Activated CD4-positive, alpha-beta T cell treated with anti-CD3 and anti-CD28 coated beads, Interleukin-2, amount 50 U/mL, for 1 hour (primary cell): ENCODE measurements around the gene PGAM1.
A peak's percentile ranks its signal among the peaks of the same experiment; 100 is the strongest.
"Not testable (repeated sequence)": the region's sequence is repeated elsewhere in the genome, so short reads cannot be mapped to it uniquely, and the experiment has no call there.

Experiments
- DNase-seq: peaks from one replicate; pipeline ENCODE4 v3.0.0-alpha.2; 2020

PGAM1 gene

GRCh38 chr10:97425964-97426775 lies at the start of gene PGAM1:
Gene PGAM1, plus strand, starts transcription at chr10:97426191. Its CDS starts 117 bp downstream, at chr10:97426308.
- DNase-seq: peak; percentile 93

DNA sequence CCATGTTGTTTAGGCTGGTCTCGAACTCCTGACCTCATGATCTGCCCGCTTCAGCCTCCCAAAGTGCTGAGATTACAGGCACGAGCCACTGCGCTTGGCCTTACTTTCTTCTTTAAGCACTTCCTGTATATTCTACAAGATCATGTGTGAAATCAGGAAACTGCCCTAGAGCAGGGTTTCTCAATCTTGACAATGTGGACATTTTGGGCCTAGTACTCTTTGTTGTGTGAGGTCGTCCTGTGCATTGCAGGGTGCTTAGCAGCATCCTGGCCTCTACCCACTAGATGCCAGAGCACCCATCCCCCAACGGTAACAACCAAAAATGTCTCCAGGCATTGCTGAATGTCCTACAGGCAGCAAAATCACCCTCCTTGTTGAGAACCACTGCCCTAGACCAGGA lies 49.6 kb upstream of the PGAM1 start:
- no peak for DNase-seq

GRCh38 chr10:97378933-97379921 lies 46.8 kb upstream of the PGAM1 start:
- no peak for DNase-seq

- no peak for DNase-seq
Observed at GRCh38 chr10:97380516-97380915, 45.5 kb upstream of the PGAM1 start.

GRCh38 chr10:97381626-97382025 lies 44.4 kb upstream of the PGAM1 start:
- no peak for DNase-seq

DNA sequence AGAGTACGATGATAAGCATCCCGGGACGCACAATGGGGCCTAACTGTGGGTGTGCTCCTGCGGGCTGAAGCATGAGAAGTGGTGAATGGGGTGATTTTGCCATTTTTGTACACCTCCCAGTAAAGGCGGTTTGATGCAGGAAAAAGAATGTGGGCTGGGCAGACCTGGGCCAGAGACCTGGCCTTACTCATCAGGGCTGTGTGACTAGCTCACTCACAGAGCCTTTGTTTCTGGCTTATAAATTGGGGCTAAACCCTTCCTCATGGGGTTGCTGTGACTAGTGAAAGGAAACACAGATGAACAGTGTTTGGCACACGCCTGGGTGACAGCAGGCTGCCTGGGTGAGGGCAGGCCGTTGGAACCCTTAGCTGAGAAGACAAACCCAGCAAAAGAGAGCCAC lies 42.8 kb upstream of the PGAM1 start:
- DNase-seq: no peak

GRCh38 chr10:97384156-97384555 lies 41.8 kb upstream of the PGAM1 start:
- DNase-seq: no peak

DNA sequence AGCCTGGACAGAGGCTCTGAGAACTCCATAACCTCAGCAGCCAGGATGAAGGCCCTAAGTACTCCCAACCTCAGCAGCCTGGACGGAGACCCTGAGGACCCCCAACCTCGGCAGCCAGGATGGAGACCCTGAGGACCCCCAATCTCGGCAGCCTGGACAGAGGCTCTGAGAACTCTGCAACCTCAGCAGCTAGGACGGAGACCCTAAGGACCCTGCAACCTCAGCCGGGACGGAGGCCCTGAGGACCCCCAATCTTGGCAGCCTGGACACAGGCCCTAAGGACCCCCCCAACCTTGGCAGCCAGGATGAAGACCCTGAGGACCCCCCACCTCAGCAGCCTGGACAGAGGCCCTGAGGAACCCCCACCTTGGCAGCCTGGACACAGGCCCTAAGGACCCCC lies 41.4 kb upstream of the PGAM1 start:
- DNase-seq: no peak

DNA sequence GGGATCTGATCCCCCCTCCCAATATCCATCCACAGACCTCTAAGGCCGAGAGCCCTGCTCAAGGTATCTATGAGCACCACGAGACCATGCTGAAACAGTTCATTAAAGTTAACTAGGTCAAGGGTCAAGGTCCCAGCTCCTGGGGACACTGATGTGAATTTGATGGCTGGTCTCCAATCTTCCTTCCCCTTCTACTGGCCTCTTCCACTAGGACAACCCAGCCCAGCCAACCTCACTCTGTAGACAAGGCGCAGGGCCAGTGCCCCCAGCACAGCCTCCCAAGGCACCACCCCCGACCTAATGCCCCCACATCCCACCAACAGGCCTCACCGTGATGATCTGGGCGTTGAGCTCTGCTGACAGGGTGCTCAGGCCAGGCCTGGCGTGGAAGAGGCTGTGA lies 40.4 kb upstream of the PGAM1 start:
- no peak for DNase-seq

- DNase-seq: no peak
Observed at GRCh38 chr10:97388152-97388551, 37.8 kb upstream of the PGAM1 start.

- DNase-seq: no peak
Observed at GRCh38 chr10:97390091-97390490, 35.9 kb upstream of the PGAM1 start.

DNA sequence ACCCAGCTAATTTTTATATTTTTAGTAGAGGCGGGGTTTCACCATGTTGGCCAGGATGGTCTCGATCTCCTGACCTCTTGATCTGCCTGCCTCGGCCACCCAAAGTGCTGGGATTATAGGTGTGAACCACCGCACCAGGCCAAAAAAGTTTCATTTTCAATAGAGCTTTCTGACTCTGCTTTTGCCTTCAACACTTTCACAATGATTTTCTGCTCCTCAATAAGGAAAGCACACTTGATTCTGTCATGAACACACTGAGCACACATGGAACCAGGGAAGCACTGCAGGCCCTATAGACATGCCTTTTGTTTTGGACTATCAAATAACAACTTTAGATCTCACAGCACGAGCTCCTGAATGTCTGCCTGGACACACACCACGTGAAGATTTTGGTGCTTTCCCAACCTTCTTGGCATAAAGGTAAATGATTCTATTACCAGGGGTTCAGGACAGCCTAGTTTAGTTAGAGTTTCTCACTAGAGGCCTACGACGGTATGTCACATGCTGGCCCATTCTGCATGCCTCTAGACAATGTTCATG lies 32.9 kb upstream of the PGAM1 start:
- no peak for DNase-seq

DNA sequence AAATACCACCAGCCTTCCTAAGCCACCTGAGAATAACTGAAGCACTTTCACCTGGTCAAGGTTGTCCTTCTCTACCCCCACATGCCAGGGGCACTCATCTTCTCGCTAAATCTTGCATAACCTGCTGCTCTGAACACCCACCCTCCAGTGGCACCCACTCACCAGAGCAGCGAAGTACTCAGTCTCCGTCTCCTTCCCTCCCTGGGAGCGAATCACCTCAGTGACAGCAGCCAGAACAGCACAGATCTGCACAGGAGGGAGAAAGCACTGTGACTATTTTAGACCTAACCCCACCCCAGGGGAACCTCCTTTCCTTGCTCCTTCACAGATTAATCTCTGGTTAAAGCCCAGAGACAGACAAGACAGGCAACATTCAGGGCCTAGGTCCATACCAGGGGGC lies 29.9 kb upstream of the PGAM1 start:
- DNase-seq: no peak

DNA sequence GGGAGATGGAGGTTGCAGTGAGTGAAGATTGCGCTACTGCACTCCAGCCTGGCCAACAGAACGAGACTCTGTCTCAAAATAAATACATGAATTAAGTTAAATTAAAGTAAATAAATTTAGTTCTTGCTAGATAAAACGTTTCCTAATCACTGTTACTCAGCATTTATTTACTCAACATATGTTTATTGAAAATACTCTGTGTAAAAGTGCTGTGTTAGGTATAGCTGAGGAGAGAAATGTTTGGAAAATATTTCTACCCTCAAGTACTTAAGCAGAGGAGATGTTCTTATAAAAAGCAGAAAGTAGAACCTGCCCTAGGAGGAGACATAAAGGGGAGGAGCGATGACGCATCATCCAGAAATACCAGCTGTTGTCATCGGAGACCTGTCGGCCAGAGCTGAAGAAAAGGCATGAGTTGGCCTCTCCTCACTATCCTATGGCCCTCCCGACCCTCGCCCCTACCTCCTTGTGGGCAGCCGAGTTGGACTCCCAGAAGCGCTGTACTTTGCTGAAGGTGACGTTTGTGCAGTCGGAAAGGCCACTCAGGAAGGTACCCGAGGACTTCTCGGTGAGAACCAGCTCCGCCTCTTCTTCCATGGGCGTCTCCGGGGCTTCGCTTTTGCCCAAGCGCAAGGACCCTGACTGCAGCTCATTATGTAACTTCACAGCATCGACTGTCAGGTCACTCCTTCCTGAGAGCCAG lies 26.0 kb upstream of the PGAM1 start:
- peak; percentile 36 for DNase-seq

GRCh38 chr10:97400665-97401454 lies 25.1 kb upstream of the PGAM1 start, which contains the start of gene RRP12:
Gene RRP12, minus strand, starts transcription at chr10:97401340. Its CDS starts 109 bp downstream, at chr10:97401231.
- DNase-seq: peak; percentile 72

DNA sequence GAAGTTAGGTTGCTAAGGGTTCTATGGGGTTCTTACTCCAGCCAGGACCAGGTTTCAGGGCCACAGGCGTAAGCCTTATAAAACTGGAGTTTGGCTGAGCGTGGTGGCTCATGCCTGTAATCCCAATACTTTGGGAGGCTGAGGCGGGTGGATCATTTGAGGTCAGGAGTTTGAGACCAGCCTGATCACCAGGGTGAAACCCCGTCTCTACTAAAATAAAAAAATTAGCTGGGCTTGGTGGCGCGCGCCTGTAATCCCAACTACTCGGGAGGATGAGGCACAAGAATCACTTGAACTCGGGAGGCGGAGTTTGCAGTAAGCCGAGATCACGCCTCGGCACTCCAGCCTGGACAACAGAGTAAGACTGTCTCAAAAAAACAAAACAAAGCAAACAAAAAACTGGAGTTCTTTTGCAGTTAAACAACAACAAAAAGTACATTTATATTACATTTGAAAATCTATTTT lies 24.5 kb upstream of the PGAM1 start:
- DNase-seq: no peak

DNA sequence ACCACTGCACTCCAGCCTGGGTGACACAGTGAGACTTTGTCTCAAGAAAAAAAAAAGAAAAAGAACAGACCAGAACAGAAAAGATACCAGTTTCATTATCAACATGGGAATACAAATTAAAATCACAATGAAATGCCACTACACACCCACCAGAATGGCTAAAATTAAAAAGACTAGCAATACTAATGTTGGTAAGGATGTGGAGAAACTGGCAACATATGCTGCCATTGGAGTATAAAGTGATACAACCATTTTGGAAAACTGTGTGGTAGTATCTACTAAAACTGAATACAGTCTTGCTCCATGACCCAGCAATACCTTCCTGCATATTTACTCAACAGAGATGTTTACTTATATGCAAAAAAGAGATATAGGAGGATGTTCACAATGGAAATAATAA lies 21.9 kb upstream of the PGAM1 start:
- DNase-seq: no peak

- DNase-seq: no peak
Observed at GRCh38 chr10:97406064-97406463, 19.9 kb upstream of the PGAM1 start.

- DNase-seq: not testable (repeated sequence)
Observed at GRCh38 chr10:97406483-97406882, 19.5 kb upstream of the PGAM1 start.

GRCh38 chr10:97407211-97407951 lies 18.6 kb upstream of the PGAM1 start:
- DNase-seq: peak; percentile 47

GRCh38 chr10:97407952-97408248 lies 18.1 kb upstream of the PGAM1 start:
- DNase-seq: no peak
